ENCODE data around the gene JAM3. TPM values are rescaled to one million over a fixed set of nuclear protein-coding genes. Genes with fewer than 3 reads are reported as not detected.

Gene JAM3
- total and polyA plus RNA-seq, 2 donors (not counting 3 experiments of a cell fraction or from before 2014, with no cell fraction given), result 78.8 to 137 TPM

DNA sequence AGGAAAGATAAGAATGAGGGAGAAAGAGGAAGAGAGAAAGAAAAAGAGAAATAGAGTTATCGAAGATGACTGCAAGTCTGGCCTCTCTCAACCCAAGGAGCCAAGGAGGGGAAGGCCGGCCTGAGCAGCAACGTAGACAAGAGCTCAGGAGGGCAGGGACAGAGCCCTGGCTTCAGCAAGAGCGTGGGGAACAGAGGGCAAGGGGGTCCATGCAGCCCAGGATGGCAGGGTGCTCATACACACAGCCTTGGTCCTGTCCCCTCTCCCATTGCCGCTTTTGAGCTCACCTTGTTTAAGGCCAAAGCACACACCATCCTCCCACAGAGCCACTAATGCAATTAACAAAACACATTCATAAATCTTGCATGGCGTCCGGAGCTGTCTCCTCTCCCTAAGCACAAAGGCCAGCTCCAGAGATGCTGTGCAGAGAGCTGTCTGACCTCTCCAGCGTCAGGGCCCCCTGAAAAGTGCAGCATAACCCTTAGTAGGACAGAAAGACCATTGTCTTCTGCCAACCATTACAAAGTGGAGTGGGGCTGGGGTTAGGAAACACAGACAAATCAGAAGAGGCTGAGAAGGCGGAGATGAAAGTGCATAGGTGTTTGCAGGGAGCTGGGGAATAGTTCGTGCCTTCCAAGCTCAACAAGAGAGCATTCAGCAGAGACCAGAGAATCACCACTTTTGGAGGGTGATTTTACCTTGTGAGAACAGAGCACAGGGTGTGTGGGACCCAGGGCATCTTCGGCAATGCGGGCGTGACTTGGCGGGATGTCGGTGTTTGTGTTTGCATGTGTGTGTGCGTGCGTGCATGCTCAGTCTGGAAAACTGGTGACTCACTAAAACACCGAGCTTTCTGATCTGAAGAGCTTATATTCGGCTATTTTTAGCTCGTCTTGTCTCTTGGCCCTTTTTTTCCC lies 28.2 kb upstream of the JAM3 start:
- POLR2A ChIA-PET, result no interaction called here
- no peaks in the 10 kb centered on the region for H3K79me2 ChIP-seq (ENCODE audit: control insufficient read depth, insufficient read depth, low read length)

More for the DNA sequence above, 28.2 kb upstream of the JAM3 start:
- Histone ChIP-seq H3K4me2 (ENCODE audit: insufficient read depth, low read length) (no peak overlapping the region), H4K20me1 (replicated peaks; ENCODE audit: control insufficient read depth, extremely low read depth, insufficient read depth, low read length) (no peaks in the 10 kb centered on the region), H3K27me3 (ENCODE audit: control insufficient read depth in 2 of 2, insufficient read depth in 2 of 2, low read length in 2 of 2) (peaks cover 3 to 6% of the 10 kb centered on the region in 2 experiments), H2AFZ (ENCODE audit: low read depth, low read length) (no peak overlapping the region), H3K9me1 (replicated peaks; ENCODE audit: control insufficient read depth, extremely low read depth, insufficient read depth, low read length) (no peaks in the 10 kb centered on the region), H3K4me1 (ENCODE audit: control insufficient read depth, extremely low read depth, insufficient read depth, low read length) (peaks cover 9% of the 10 kb centered on the region), H3K36me3 (ENCODE audit: control insufficient read depth in 2 of 2, extremely low read depth in 1 of 2, insufficient read depth in 2 of 2, low read length in 2 of 2) (no peaks in the 10 kb centered on the region), H3K9me3 (replicated peaks; ENCODE audit: control insufficient read depth, insufficient read depth, low read length) (no peaks in the 10 kb centered on the region), H3K27ac (ENCODE audit: insufficient read depth, low read depth, low read length) (no peak overlapping the region), H3K4me3 (replicated peaks in 1 of 3; ENCODE audit: insufficient read depth in 1 of 3, low read depth in 1 of 3, low read length in 3 of 3) (no peak overlapping the region), H3K9ac (replicated peaks; ENCODE audit: extremely low read depth, insufficient read depth, low read length) (no peak overlapping the region)
- DNase-seq (ENCODE audit: low read depth, low spot score), result no peak
- dilution Hi-C loops (cut with MboI; ENCODE audit: extremely low pct_ligation_motif_present, low sequenced_read_pairs) (no loop called here), intact Hi-C loops (cut with micrococcal nuclease) (no loop called here)
- FAIRE-seq, result no peak
- CTCF ChIA-PET, result interaction anchor here (0.7 to 4.5 kb wide), 5 partner anchors 8 to 113 kb away, joined by 3 to 32 read pairs (median 4); no protein-coding TSS in a partner anchor
- TF ChIP-seq, protein P1, sequence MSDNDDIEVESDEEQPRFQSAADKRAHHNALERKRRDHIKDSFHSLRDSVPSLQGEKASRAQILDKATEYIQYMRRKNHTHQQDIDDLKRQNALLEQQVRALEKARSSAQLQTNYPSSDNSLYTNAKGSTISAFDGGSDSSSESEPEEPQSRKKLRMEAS (IDR thresholded peaks at IDR 0.05; ENCODE audit: insufficient read depth, insufficient read length), result no peak
- no peak for TF ChIP-seq FOS (IDR thresholded peaks at IDR 0.05; ENCODE audit: borderline replicate concordance, insufficient read depth, low read length)
- no peak for TF ChIP-seq GATA2 (IDR thresholded peaks at IDR 0.05; ENCODE audit: insufficient read depth, insufficient read length, low read depth, low read length)
- TF ChIP-seq, protein P2, sequence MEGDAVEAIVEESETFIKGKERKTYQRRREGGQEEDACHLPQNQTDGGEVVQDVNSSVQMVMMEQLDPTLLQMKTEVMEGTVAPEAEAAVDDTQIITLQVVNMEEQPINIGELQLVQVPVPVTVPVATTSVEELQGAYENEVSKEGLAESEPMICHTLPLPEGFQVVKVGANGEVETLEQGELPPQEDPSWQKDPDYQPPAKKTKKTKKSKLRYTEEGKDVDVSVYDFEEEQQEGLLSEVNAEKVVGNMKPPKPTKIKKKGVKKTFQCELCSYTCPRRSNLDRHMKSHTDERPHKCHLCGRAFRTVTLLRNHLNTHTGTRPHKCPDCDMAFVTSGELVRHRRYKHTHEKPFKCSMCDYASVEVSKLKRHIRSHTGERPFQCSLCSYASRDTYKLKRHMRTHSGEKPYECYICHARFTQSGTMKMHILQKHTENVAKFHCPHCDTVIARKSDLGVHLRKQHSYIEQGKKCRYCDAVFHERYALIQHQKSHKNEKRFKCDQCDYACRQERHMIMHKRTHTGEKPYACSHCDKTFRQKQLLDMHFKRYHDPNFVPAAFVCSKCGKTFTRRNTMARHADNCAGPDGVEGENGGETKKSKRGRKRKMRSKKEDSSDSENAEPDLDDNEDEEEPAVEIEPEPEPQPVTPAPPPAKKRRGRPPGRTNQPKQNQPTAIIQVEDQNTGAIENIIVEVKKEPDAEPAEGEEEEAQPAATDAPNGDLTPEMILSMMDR (IDR thresholded peaks at IDR 0.05; ENCODE audit: extremely low read depth in 1 of 2, insufficient read depth in 1 of 2, low read depth in 1 of 2, low read length in 2 of 2), result no peak
- no peak for TF ChIP-seq POLR2AphosphoS5 (IDR thresholded peaks at IDR 0.05; ENCODE audit: insufficient read depth, low read depth, low read length)
- TF ChIP-seq JUN (IDR thresholded peaks at IDR 0.05; ENCODE audit: borderline replicate concordance, insufficient read depth, insufficient read length, low read depth), result no peak
- no peak for TF ChIP-seq MYC (IDR thresholded peaks at IDR 0.05; ENCODE audit: low read depth, low read length)
- no peak for TF ChIP-seq POLR2A (IDR thresholded peaks at IDR 0.05; ENCODE audit: low read depth, low read length)
- no peak for TF ChIP-seq EZH2 (IDR thresholded peaks at IDR 0.05; ENCODE audit: borderline replicate concordance, low read depth, low read length, severe bottlenecking)
- BruUV-seq (replicated peaks), result no TSS peak
